T47D (cell line): ENCODE results near the gene RLF.
A peak's percentile ranks its signal among the peaks of the same experiment; 100 is the strongest.

Experiments
- DNase-seq, 2 experiments: peaks; one replicate each; pipeline versions ENCODE4 v3.0.0 to v3.0.0-alpha.2; 2011 to 2012; ENCODE audit warnings: low read depth in 1 of 2, low spot score in 1 of 2
- JUND ChIP-seq: IDR thresholded peaks from 2 replicates; pipeline ENCODE4 v1.6.1; 2012; ENCODE audit warnings: low read depth
- in situ Hi-C: cut with HindIII; loops from 2 replicates; pipeline ENCODE4 v1.10.0; 2016; ENCODE audit warnings: low sequenced_read_pairs, low pct_unique_long_range_greater_than_20kb

RLF gene

DNA sequence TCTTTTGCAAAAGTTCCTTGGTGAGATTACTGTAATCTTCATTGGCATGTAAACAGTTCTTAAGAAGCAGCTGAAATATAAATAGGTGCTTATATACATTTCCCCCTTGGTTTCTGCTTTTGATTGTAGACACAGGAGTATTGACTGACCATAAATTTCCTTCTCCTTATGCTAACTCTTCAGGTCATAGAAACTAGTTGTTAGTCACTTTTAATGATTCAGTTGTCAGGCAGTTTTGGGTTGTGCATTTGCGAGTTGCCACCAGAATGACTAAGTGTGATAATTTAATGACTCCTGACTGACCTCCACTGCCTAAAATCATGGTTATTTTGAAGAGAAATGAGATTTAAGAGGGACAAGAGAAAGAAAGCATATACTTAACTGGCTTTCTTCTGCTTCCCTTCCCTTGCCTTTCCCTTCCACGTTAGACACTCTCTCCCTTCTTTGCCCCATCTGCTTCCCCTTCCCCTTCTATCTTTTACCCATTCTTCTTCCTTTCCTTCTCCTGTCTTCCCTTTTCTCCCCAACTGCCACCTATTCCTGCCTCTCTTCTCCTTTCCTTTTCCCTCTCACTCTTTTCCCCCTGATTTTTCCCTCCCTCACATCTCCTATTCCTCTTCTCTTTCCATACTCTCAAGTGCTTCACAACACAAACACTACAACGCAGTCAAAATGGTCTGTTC lies 109.1 kb downstream of the RLF start:
- TF ChIP-seq JUND = no peak
- in situ Hi-C loops = no loop called here
- DNase-seq = no peak

DNA sequence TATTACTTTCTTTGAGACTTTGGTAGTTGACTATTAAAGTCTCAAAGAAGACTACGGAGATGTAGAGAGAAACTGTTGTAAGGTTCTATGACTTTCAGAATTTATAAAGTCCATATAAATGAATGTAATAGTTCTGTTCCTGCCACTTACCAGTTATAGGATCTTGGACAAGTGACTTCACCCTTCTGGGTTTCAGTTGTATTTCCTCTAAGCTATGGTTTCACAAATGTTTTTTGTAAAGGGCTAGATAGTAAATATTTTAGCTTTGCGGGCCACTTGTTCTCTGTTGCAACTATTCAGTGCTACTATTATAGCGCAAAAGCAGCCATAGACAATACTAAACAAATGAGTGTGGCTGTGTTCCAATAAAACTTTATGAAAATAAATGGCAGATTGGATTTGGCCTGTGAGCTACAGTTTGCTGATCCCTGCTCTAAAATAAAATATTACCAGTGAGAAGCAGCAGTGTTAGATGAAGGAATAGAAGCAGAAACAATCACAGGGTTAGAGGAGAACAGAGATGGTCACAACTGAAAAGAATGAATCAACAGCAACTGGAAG lies 111.5 kb downstream of the RLF start:
- DNase-seq = no peak
- in situ Hi-C loops = no loop called here
- no peak for TF ChIP-seq JUND

DNA sequence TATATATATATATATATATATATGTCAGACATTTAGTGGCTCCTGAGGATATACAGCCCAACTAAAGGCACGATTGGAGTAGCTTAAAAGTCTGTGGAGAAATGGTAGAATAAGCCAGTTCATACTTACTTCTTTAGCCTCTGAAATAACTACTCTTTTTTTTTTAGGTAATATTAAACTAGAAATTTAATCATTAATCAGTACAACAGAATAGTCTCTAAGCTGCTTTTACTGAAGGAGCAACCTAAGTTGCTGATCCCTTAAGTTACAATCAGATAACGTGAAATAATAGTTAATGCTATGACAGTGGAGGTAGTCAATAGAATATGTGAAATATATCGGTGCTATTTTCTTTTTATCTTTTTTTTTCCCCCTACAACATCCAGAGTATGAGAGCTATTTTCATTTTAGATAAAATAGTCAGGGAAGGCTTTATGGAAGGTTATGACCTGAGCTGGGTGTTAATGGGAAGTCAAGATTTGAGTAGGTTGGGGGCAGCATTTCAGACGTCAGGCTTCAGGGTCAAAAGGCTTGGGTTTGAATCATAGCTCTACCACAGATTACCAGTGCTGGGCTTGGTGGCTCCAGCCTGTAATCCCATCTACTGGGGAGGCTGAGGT lies 112.5 kb downstream of the RLF start:
- TF ChIP-seq JUND = no peak
- in situ Hi-C loops = no loop called here
- no peak for DNase-seq

DNA sequence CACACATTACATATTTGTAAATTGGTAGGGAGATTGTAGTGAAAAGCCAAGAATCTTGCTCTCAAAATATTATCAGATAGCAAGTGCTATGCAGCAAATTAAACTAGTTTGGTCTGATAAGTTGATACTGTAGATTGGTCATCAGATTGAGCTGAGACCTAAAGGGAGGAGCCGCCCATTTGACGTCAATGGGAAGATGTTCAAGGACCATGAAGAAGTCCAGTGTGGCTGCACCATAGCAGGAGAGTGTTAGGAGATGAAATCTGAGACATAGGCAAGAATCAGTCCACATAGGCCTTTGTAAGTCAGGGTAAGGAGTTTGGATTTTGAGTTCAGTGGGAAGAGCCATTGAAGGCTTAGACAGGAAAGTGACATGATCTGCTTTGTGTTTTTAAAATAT lies 113.1 kb downstream of the RLF start:
- TF ChIP-seq JUND = no peak
- DNase-seq = no peak
- in situ Hi-C loops = no loop called here

DNA sequence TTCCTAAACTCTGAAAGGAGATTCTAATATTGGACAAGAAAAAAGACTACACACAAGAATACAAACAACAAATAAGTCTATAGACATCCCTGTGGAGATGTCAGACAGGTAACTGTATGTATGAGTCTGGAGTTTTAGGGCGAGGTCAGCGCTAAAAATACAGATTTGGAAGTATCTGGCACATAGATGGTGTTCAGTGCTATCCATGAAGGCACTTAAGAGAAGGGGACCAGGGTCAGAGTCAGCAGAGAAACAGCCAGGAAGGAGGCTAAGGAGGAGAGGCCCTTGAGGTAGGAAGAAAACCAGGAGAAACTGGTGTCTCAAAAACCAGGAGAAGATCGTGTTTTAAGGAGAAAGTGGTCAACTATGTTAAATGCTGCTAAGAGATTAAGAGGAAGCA lies 114.9 kb downstream of the RLF start:
- in situ Hi-C loops = no loop called here
- no peak for DNase-seq
- TF ChIP-seq JUND = no peak

DNA sequence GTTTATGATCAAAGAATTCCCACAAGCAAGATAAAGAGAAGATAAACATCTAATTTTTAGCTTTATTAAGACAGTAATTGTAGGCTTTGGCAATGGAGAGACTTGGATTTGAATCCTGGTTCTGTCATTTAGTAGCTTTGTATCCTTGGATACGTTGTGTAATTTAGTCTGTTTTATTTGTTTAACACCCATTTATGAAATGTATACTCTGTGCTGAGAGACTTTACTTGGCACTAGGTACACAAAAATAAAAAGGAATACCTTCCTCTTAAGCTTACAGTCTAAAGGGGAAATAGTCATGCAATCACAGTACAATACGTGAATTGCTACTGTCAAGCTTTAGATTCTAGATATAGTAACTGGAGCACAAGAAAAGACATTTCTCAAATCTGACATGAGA lies 120.7 kb downstream of the RLF start:
- in situ Hi-C loops = no loop called here
- TF ChIP-seq JUND = no peak
- DNase-seq = peak; percentile 13 to 24
